Endodermal cell (in vitro differentiated cells): ENCODE measurements around the gene SORL1. TPM values are rescaled to one million over a fixed set of nuclear protein-coding genes. Genes with fewer than 3 reads are reported as not detected.

Source experiments
- DNase-seq: peaks from one replicate; pipeline ENCODE4 v3.0.0-alpha.2; 2017
- H3K27ac ChIP-seq: 2 replicates; pipeline ENCODE4 v1.5.1; 2013; ENCODE audit warnings: mild to moderate bottlenecking, low read depth, low read length, moderate library complexity
- H3K27me3 ChIP-seq: 2 replicates; pipeline ENCODE4 v1.6.1; 2013; ENCODE audit warnings: mild to moderate bottlenecking, low read length, moderate library complexity; ENCODE audit not compliant: insufficient read depth, control insufficient read depth, poor library complexity, severe bottlenecking
- H3K36me3 ChIP-seq: 2 replicates; pipeline ENCODE4 v1.7.0; 2013; ENCODE audit warnings: mild to moderate bottlenecking, low read length, moderate library complexity; ENCODE audit not compliant: control insufficient read depth, insufficient read depth
- H3K4me1 ChIP-seq: one replicate; pipeline ENCODE4 v1.7.0; 2013; ENCODE audit warnings: low read length; ENCODE audit not compliant: control insufficient read depth, insufficient read depth
- H3K4me3 ChIP-seq: 2 replicates; pipeline ENCODE4 v1.5.1; 2013; ENCODE audit warnings: mild to moderate bottlenecking, low read length, moderate library complexity
- H3K9ac ChIP-seq: 2 replicates; pipeline ENCODE4 v1.6.1; 2013; ENCODE audit warnings: mild to moderate bottlenecking, low read length, moderate library complexity; ENCODE audit not compliant: poor library complexity, severe bottlenecking; ENCODE audit errors: extremely low read depth
- H3K9me3 ChIP-seq: 2 replicates; pipeline ENCODE4 v1.6.1; 2013; ENCODE audit warnings: mild to moderate bottlenecking, low read length, moderate library complexity; ENCODE audit not compliant: control insufficient read depth
- H3K27ac Mint-ChIP-seq: 2 replicates; pipeline ENCODE4 v1.8.0; 2020; ENCODE audit warnings: mixed read lengths
- H3K27me3 Mint-ChIP-seq: 2 replicates; pipeline ENCODE4 v1.8.0; 2021; ENCODE audit warnings: mild to moderate bottlenecking, mixed read lengths; ENCODE audit not compliant: insufficient read depth
- H3K36me3 Mint-ChIP-seq: 2 replicates; pipeline ENCODE4 v1.8.0; 2020; ENCODE audit warnings: low read depth, mixed read lengths
- H3K4me1 Mint-ChIP-seq: 2 replicates; pipeline ENCODE4 v1.8.0; 2020; ENCODE audit warnings: mixed read lengths
- H3K4me3 Mint-ChIP-seq: 2 replicates; pipeline ENCODE4 v1.8.0; 2020; ENCODE audit warnings: mild to moderate bottlenecking, moderate library complexity, mixed read lengths
- H3K9me3 Mint-ChIP-seq: 2 replicates; pipeline ENCODE4 v1.8.0; 2020; ENCODE audit warnings: mild to moderate bottlenecking, mixed read lengths
- WGBS, 2 experiments: methylation state at CpG; one replicate each; pipeline versions ENCODE4 v1.1.5 to v1.1.7; 2013; ENCODE audit warnings: missing lambda C conversion rate in 2 of 2, mixed read lengths in 1 of 2; ENCODE audit not compliant: insufficient coverage in 1 of 2, insufficient read length in 1 of 2; 5-methylcytosine and 5-hydroxymethylcytosine counted together
- total RNA-seq, 2 donors: library from RNA; stranded (reverse); fragmentation: NEBNext Ultra II Directional in 1 of 2; extraction: Animal tissue kit (Norgen Biotek cat#: 25700) in 1 of 2; gene quantifications; 2 replicates in 1 of 2; 3 replicates in 1 of 2; pipeline ENCODE4 v1.2.1, GENCODE V29; 2021
- TF ChIP-seq, protein P1 (sequence below): fragments of 200-600 bp; sonication (generic); conservative IDR thresholded peaks from 2 replicates; pipeline ENCODE4 v1.5.0; 2021; ENCODE audit warnings: antibody characterized with exemption, mild to moderate bottlenecking

SORL1 gene
- total RNA-seq, 2 donors from 2014 or later: 56.4 to 57.5 TPM

DNA sequence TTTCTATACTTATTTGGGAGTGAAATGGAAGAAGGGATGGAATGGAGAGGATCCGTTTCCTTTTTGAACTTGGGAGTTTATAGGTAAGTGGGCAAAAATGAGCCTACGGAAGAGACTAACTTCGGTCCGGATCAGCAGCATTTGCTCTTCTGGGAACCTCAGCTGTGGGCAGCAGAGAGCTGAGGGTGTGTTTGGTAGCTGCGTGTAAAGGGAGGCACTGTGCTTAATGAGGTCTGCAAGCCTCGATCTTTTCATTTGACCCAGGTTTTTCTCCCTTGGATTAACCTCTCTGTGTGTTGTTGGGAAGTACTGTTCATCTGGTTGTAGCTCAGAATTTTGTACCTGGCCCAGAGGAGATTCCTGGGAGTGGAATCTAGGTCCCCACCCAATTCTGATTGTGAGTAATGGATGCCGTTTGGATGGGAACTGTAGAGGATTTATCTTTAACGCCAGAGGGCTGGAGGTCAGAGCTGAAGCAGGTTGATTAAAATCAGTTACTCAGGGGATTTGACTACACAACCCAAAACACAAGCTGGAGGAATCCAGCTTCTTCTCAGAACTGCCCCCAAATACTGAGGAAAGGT lies 202.2 kb downstream of the SORL1 start:
- Histone ChIP-seq H3K9me3 (peaks cover 19% of the 10 kb centered on the region), H3K9ac (no peak overlapping the region), H3K4me1 (peaks cover 26% of the 10 kb centered on the region), H3K36me3 (no peaks in the 10 kb centered on the region), H3K27me3 (no peaks in the 10 kb centered on the region), H3K27ac (no peak overlapping the region), H3K4me3 (no peak overlapping the region)
- H3K27me3 Mint-ChIP-seq: peaks cover 9% of the 10 kb centered on the region
- H3K4me1 Mint-ChIP-seq: peaks cover 49% of the 10 kb centered on the region
- peaks cover 8% of the 10 kb centered on the region for H3K36me3 Mint-ChIP-seq
- no peak overlapping the region for H3K27ac Mint-ChIP-seq
- DNase-seq: no peak
- H3K9me3 Mint-ChIP-seq: peaks cover 13% of the 10 kb centered on the region
- H3K4me3 Mint-ChIP-seq: peak overlapping the region; percentile 67
- TF ChIP-seq, protein P1, sequence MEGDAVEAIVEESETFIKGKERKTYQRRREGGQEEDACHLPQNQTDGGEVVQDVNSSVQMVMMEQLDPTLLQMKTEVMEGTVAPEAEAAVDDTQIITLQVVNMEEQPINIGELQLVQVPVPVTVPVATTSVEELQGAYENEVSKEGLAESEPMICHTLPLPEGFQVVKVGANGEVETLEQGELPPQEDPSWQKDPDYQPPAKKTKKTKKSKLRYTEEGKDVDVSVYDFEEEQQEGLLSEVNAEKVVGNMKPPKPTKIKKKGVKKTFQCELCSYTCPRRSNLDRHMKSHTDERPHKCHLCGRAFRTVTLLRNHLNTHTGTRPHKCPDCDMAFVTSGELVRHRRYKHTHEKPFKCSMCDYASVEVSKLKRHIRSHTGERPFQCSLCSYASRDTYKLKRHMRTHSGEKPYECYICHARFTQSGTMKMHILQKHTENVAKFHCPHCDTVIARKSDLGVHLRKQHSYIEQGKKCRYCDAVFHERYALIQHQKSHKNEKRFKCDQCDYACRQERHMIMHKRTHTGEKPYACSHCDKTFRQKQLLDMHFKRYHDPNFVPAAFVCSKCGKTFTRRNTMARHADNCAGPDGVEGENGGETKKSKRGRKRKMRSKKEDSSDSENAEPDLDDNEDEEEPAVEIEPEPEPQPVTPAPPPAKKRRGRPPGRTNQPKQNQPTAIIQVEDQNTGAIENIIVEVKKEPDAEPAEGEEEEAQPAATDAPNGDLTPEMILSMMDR: no peak
- 81 to 84% methylated on average over 5 to 8 of the region's 8 CpGs for WGBS, 2 experiments

DNA sequence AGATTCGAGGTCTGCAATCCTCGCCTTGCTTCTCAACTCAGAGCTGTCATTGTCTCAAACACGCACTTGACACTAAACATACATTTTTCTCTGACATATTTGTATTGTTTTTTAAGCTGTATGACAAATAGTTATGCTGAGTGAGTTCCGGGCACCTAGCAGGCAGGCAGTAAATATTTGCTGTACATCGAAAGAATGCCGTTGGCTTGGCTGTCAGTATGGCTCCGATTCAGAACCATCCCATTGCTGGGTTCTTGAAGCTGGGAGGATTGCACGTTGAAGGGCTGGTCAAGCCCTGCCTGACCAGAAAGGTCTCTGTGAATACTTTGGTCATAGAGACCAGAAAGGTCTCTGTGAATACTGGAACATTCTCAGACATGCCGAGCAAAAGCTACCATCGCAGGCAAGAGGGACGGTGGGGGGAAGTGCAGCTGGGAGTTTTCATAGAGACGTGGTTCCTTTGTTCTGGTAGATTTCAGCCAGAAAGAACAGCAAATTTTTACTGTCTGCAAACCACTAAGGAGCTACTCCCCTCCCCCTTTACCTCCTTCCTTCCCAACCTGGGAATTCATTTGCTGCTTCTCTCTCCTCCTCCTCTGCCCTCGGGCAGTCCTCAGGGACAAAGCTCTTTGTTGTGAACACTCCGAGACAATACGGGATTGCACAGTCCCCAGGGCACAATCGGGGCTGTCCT lies 202.9 kb downstream of the SORL1 start:
- Histone ChIP-seq H3K27me3 (no peaks in the 10 kb centered on the region), H3K4me1 (peaks cover 23% of the 10 kb centered on the region), H3K4me3 (peak overlapping the region; percentile 78), H3K27ac (peak overlapping the region; percentile 85), H3K9me3 (peaks cover 19% of the 10 kb centered on the region), H3K9ac (peak overlapping the region; percentile 7), H3K36me3 (no peaks in the 10 kb centered on the region)
- Mint-ChIP-seq H3K4me1 (peaks cover 43% of the 10 kb centered on the region), H3K27me3 (peaks cover 9% of the 10 kb centered on the region), H3K4me3 (peak overlapping the region; percentile 67), H3K27ac (peak overlapping the region; percentile 90), H3K9me3 (peaks cover 13% of the 10 kb centered on the region), H3K36me3 (peaks cover 8% of the 10 kb centered on the region)
- TF ChIP-seq, protein P1: no peak
- WGBS, 2 experiments: 40 to 52% methylated on average over 12 to 16 of the region's 16 CpGs
- DNase-seq: no peak

- 3 to 4% methylated on average over 26 to 44 of the region's 44 CpGs for WGBS, 2 experiments
- Histone ChIP-seq H3K4me3 (peak overlapping the region; percentile 78), H3K27me3 (no peaks in the 10 kb centered on the region), H3K27ac (peak overlapping the region; percentile 85), H3K4me1 (peaks cover 23% of the 10 kb centered on the region), H3K9me3 (peaks cover 19% of the 10 kb centered on the region), H3K36me3 (no peaks in the 10 kb centered on the region), H3K9ac (peak overlapping the region; percentile 7)
- TF ChIP-seq, protein P1: peak; percentile 86
- peaks cover 7% of the 10 kb centered on the region for H3K27me3 Mint-ChIP-seq
- peaks cover 8% of the 10 kb centered on the region for H3K36me3 Mint-ChIP-seq
- H3K27ac Mint-ChIP-seq: peak overlapping the region; percentile 90
- peaks cover 36% of the 10 kb centered on the region for H3K4me1 Mint-ChIP-seq
- H3K4me3 Mint-ChIP-seq: peak overlapping the region; percentile 67
- DNase-seq: peak; percentile 94
- H3K9me3 Mint-ChIP-seq: peaks cover 13% of the 10 kb centered on the region
These were observed 203.6 kb downstream of the SORL1 start for GRCh38 chr11:121655537-121656327.
